ENCODE results near the gene TACC2.

Gene TACC2

DNA sequence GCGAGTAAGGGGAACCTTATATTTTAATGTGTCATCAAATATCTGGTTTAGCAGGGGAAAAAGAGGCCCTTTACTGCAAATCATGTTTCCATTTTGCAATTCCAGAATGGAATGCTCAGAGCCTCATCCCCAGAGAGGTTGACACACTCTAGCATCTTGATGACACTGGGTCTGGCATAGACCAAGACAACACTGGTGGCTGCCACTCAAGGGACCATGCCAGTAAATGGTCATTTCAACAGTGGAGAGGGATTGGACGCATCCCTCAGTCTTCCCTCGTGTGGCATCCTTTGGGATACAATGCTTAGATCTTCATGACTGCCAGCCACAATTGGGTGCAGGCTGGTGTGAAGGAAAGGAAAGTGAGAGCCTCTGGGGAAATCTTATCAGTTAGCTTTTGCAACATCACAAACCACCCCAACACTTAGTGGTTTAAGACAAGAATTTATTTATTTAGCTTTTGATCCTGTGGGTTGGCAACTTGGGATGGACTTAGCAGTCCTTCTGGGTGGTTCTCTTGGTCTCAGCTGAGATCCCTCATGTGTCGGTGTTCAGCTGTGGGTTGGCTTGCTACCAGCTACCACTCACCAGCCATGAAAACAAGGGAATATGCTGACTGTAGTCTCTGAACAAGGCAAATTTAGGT lies 21.6 kb downstream of the TACC2 start:
- H3K9me3 ChIP-seq (ENCODE audit: insufficient read depth, low read length, severe bottlenecking), result no peaks in the 10 kb centered on the region
- no peaks in the 10 kb centered on the region for H3K4me1 ChIP-seq (ENCODE audit: insufficient read depth, low read length)
- H3K36me3 ChIP-seq (ENCODE audit: insufficient read depth, low read length), result no peaks in the 10 kb centered on the region
- H4K20me1 ChIP-seq (ENCODE audit: insufficient read depth, low read length), result no peaks in the 10 kb centered on the region
- H3K79me2 ChIP-seq (ENCODE audit: insufficient read depth, low read length), result no peaks in the 10 kb centered on the region
- H3K4me3 ChIP-seq (ENCODE audit: low read depth in 1 of 2, low read length in 2 of 2), result no peak overlapping the region
- H2AFZ ChIP-seq (ENCODE audit: low read depth, low read length), result no peak overlapping the region
- H3K9ac ChIP-seq (ENCODE audit: low read depth, low read length), result no peak overlapping the region
- ATAC-seq (ENCODE audit: insufficient read depth, low read depth) (no peak), DNase-seq (no peak)
- H3K4me2 ChIP-seq (ENCODE audit: insufficient read depth, low read length), result no peak overlapping the region
- no peak overlapping the region for H3K27ac ChIP-seq (ENCODE audit: low read length)
- H3K27me3 ChIP-seq (ENCODE audit: insufficient read depth, low read length, poor library complexity), result no peaks in the 10 kb centered on the region
- TF ChIP-seq EZH2 (IDR thresholded peaks at IDR 0.05; ENCODE audit: borderline replicate concordance, low read depth, low read length, severe bottlenecking), result no peak
- TF ChIP-seq, protein P1, sequence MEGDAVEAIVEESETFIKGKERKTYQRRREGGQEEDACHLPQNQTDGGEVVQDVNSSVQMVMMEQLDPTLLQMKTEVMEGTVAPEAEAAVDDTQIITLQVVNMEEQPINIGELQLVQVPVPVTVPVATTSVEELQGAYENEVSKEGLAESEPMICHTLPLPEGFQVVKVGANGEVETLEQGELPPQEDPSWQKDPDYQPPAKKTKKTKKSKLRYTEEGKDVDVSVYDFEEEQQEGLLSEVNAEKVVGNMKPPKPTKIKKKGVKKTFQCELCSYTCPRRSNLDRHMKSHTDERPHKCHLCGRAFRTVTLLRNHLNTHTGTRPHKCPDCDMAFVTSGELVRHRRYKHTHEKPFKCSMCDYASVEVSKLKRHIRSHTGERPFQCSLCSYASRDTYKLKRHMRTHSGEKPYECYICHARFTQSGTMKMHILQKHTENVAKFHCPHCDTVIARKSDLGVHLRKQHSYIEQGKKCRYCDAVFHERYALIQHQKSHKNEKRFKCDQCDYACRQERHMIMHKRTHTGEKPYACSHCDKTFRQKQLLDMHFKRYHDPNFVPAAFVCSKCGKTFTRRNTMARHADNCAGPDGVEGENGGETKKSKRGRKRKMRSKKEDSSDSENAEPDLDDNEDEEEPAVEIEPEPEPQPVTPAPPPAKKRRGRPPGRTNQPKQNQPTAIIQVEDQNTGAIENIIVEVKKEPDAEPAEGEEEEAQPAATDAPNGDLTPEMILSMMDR (IDR thresholded peaks at IDR 0.05; ENCODE audit: borderline replicate concordance, extremely low read depth, low read length, poor library complexity, severe bottlenecking), result no peak

DNA sequence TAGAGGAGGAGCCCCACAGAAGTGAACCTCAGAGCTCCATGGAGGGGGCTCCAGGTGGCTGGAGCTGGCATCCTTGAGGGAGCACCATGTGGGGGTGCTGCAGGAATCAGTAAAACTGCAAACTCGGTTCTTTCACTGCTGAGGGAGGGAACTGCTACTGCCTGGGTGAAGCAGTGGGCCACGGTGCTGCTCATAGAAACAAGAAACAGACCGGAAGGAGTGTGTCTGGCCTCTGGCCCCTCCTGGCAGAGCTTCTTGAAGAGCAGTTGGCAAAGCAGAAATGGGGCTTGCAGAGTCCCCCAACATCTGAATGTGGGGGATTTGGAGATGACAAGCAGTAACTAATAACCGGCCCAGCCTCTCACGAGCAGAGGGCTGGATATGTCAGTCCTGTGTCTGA lies 23.8 kb downstream of the TACC2 start:
- Histone ChIP-seq H3K9ac (ENCODE audit: low read depth, low read length) (no peak overlapping the region), H3K4me2 (ENCODE audit: insufficient read depth, low read length) (no peak overlapping the region), H3K79me2 (ENCODE audit: insufficient read depth, low read length) (no peaks in the 10 kb centered on the region), H3K4me3 (ENCODE audit: low read depth in 1 of 2, low read length in 2 of 2) (no peak overlapping the region), H4K20me1 (ENCODE audit: insufficient read depth, low read length) (no peaks in the 10 kb centered on the region), H2AFZ (ENCODE audit: low read depth, low read length) (no peak overlapping the region), H3K27ac (ENCODE audit: low read length) (no peak overlapping the region), H3K27me3 (ENCODE audit: insufficient read depth, low read length, poor library complexity) (peaks cover 3% of the 10 kb centered on the region), H3K9me3 (ENCODE audit: insufficient read depth, low read length, severe bottlenecking) (no peaks in the 10 kb centered on the region), H3K4me1 (ENCODE audit: insufficient read depth, low read length) (no peaks in the 10 kb centered on the region), H3K36me3 (ENCODE audit: insufficient read depth, low read length) (no peaks in the 10 kb centered on the region)
- no peak for TF ChIP-seq EZH2 (IDR thresholded peaks at IDR 0.05; ENCODE audit: borderline replicate concordance, low read depth, low read length, severe bottlenecking)
- TF ChIP-seq, protein P1 (IDR thresholded peaks at IDR 0.05; ENCODE audit: borderline replicate concordance, extremely low read depth, low read length, poor library complexity, severe bottlenecking), result no peak
- no peak for DNase-seq
- ATAC-seq (ENCODE audit: insufficient read depth, low read depth), result no peak

DNA sequence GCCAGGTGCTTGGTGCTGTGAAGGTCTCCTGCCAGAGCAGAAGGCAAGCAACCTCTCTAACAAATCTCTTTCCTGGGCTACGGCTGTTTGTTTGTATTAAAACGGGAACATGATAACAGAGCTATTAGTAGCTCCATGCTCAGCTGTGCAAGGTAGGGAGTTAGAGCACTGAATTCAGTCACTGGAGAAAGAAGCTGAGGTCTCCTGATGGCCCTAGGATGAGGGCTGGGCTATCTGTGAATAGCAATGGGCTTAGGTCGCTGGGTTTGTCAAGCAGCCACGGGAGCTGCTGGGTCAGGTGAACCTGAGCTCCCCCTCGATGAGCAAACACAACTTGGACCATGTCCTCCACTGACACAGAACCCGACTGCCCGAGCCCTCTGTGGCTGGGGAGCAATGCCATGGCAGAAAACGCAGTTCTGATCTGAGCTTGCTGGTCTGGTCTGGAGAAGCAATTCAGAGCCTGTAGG lies 24.4 kb downstream of the TACC2 start:
- no peak overlapping the region for H3K4me3 ChIP-seq (ENCODE audit: low read depth in 1 of 2, low read length in 2 of 2)
- no peaks in the 10 kb centered on the region for H3K4me1 ChIP-seq (ENCODE audit: insufficient read depth, low read length)
- no peak overlapping the region for H3K27ac ChIP-seq (ENCODE audit: low read length)
- no peak for DNase-seq
- ATAC-seq (ENCODE audit: insufficient read depth, low read depth), result no peak
- TF ChIP-seq EZH2 (IDR thresholded peaks at IDR 0.05; ENCODE audit: borderline replicate concordance, low read depth, low read length, severe bottlenecking), result no peak
- TF ChIP-seq, protein P1 (IDR thresholded peaks at IDR 0.05; ENCODE audit: borderline replicate concordance, extremely low read depth, low read length, poor library complexity, severe bottlenecking), result no peak
- H3K9me3 ChIP-seq (ENCODE audit: insufficient read depth, low read length, severe bottlenecking), result no peaks in the 10 kb centered on the region
- H3K79me2 ChIP-seq (ENCODE audit: insufficient read depth, low read length), result no peaks in the 10 kb centered on the region
- H3K9ac ChIP-seq (ENCODE audit: low read depth, low read length), result no peak overlapping the region
- H4K20me1 ChIP-seq (ENCODE audit: insufficient read depth, low read length), result no peaks in the 10 kb centered on the region
- no peak overlapping the region for H2AFZ ChIP-seq (ENCODE audit: low read depth, low read length)
- H3K4me2 ChIP-seq (ENCODE audit: insufficient read depth, low read length), result no peak overlapping the region
- H3K36me3 ChIP-seq (ENCODE audit: insufficient read depth, low read length), result no peaks in the 10 kb centered on the region
- peaks cover 5% of the 10 kb centered on the region for H3K27me3 ChIP-seq (ENCODE audit: insufficient read depth, low read length, poor library complexity)

Data from DND-41 (cell line).